NB4 (cell line): Measurements from ENCODE around the gene TOR1A.

ENCODE experiments used
- DNase-seq: peaks from one replicate; pipeline ENCODE4 v3.0.0; 2010; ENCODE audit warnings: low read depth
- H3K4me3 ChIP-seq: one replicate; pipeline ENCODE4 v1.5.1; 2011; ENCODE audit warnings: mild to moderate bottlenecking, low read depth, low read length, moderate library complexity
- CTCF ChIP-seq: IDR thresholded peaks from one replicate; pipeline ENCODE4 v1.5.1; 2012; ENCODE audit warnings: low read depth, low read length
- MAX ChIP-seq: IDR thresholded peaks from 2 replicates; pipeline ENCODE4 v1.6.1; 2011; ENCODE audit warnings: low read depth, low read length
- MYC ChIP-seq: IDR thresholded peaks from 2 replicates; pipeline ENCODE4 v1.6.1; 2011; ENCODE audit warnings: low read depth, low read length
- POLR2A ChIP-seq: IDR thresholded peaks from 2 replicates; pipeline ENCODE4 v1.6.1; 2011; ENCODE audit warnings: mild to moderate bottlenecking; ENCODE audit not compliant: insufficient read length; ENCODE audit errors: extremely low read depth

The TOR1A gene

GRCh38 chr9:129770741-129771140 lies 53.2 kb downstream of the TOR1A start:
- no peak for DNase-seq
- TF ChIP-seq MYC (no peak), POLR2A (no peak), MAX (no peak), CTCF (no peak)
- no peak overlapping the region for H3K4me3 ChIP-seq

GRCh38 chr9:129769669-129770068 lies 54.3 kb downstream of the TOR1A start:
- no peak overlapping the region for H3K4me3 ChIP-seq
- no peak for TF ChIP-seq MAX
- TF ChIP-seq CTCF = no peak
- TF ChIP-seq POLR2A = no peak
- no peak for TF ChIP-seq MYC
- no peak for DNase-seq

GRCh38 chr9:129768486-129768885 lies 55.5 kb downstream of the TOR1A start:
- no peak for DNase-seq
- TF ChIP-seq MYC (no peak), POLR2A (no peak), CTCF (no peak), MAX (no peak)
- H3K4me3 ChIP-seq = no peak overlapping the region

GRCh38 chr9:129765764-129766317 lies 58.1 kb downstream of the TOR1A start:
- no peak for DNase-seq
- TF ChIP-seq MYC = no peak
- no peak for TF ChIP-seq CTCF
- TF ChIP-seq POLR2A = no peak
- TF ChIP-seq MAX = no peak
- H3K4me3 ChIP-seq = no peak overlapping the region

GRCh38 chr9:129762985-129763926 lies 60.7 kb downstream of the TOR1A start:
- TF ChIP-seq MAX (no peak), CTCF (no peak), MYC (no peak)
- H3K4me3 ChIP-seq = no peak overlapping the region

More at GRCh38 chr9:129762985-129763926, 60.7 kb downstream of the TOR1A start:
- no peak for DNase-seq
